ENCODE results near the gene GLRX5.

Gene GLRX5

DNA sequence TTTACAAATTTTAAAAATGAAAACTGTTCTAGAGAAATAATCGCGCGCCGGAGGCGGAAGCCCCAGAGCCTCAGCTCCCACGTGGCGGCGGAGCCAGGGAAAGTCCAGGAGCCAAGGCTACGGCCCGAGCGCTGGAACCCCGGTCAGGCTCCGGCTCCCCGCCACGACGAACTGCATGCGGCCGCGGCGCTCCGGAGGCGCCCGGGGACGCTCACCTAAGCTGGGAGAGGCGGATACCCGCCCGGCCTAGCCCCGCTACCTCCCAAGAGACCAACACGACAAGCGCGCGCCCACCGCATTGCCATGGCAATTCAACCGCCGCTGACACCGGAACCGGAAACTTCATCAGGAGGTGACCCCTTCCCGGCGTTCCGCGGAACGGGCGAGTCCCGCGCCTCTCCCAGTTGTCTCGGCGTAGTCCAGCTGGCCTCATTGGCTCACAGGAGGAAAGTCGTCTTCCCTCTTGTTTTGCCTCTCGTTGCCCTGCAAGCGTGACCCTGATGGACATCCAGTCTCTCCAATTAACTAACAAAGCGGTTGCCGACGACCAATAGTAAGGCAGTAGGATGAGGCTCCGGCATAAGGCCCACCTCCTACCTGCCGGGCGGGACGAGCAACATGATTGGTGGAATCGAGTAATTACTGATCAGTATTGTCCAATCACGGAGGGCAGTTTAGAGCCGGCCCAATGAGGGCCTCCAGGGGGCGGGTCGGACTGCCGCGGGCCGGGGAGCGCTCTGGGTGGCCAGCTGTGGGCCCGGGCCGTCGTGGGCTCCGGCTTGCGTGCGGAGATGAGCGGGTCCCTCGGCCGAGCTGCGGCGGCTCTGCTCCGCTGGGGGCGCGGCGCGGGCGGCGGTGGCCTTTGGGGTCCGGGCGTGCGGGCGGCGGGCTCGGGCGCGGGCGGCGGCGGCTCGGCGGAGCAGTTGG lies at the start of gene GLRX5:
Gene GLRX5, plus strand, starts transcription at position 752 of the 927 bp plus-strand sequence. Its CDS starts 40 bp downstream, at position 792.
- peak; percentile 99 to 100 for DNase-seq

DNA sequence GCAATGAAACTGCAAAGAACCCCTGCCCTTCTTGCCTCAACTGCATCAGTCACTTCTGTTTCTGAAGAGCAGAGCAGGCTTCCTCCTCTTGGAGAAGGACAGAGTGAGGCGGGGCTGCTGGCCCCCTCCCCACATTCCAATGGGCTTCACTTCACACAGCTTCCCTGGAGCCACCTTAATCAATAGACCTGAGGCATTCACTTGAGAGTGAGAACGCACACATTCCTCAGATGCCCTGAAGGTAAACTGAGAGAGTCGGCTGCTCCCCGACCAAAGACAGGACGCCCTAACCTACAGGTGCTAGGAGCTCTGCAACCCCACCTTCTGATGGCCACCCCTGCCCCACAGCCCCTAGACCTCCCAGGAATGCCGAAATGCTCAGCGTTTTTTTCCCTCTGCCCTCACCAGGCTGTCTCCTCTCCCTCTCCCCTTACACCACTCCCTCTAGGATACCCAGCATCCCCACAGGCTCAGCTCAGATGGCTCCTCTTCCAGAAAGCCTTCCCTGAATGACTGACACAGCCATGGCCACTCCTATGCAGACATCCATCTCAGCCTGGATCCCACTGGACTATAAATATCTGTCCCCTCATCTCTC lies 49.5 kb upstream of the GLRX5 start:
- no peak for DNase-seq

DNA sequence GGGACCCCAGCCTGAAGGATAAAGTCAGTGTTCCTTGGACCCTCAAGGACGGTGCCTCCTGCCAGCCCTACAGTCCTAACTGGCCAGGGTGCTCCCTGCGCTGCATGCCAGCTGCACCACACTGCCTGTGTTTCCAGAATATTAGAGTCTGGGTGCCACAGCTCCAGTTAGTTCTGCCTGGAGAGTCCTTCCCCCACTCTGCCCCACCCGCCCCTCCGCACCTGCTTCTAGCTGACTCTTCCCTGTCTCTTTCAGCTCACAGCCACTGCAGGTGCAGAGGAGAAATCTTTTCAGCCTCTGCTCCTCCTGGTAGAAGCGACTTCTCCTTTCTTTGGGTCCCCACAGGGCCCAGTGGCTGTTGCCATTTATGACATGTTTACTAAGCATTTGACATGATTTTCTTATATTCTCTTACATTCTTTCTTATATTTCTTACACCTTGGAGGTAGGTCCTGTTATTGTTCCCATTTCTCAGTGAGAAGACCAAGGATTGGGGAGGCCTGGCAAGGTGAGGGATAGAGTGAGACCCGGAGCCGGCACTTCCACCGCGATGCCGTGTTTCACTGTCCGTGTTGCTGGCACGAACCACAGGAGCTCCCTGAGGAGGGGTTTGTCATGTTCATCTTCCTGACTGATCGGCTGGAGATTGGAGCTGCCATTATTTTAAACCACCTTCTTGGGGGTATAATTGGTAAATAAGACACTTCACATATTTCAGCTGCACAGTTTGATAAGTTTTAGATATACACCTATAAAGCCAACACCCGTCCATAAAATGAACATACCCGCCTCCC lies 47.8 kb upstream of the GLRX5 start:
- peak in 1 of 2 donors; percentile 19 for DNase-seq

DNA sequence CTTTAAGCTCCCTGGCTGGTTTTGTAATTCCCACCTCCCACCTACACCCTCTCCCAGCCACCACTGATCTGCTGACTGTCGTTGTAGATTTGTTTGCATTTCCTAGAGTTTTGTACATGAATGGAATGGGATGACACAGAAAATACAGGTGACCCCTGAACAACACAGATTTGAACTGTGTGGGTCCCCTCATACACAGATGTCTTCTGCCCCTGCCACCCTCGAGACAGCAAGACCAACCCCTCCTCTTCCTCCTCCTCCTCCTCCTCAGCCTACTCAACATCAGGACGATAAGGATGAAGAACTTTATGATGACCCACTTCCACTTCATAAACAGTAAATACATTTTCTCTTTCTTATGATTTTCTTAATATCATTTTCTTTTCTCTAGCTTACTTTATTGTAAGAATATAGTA lies 47.2 kb upstream of the GLRX5 start:
- DNase-seq = no peak

DNA sequence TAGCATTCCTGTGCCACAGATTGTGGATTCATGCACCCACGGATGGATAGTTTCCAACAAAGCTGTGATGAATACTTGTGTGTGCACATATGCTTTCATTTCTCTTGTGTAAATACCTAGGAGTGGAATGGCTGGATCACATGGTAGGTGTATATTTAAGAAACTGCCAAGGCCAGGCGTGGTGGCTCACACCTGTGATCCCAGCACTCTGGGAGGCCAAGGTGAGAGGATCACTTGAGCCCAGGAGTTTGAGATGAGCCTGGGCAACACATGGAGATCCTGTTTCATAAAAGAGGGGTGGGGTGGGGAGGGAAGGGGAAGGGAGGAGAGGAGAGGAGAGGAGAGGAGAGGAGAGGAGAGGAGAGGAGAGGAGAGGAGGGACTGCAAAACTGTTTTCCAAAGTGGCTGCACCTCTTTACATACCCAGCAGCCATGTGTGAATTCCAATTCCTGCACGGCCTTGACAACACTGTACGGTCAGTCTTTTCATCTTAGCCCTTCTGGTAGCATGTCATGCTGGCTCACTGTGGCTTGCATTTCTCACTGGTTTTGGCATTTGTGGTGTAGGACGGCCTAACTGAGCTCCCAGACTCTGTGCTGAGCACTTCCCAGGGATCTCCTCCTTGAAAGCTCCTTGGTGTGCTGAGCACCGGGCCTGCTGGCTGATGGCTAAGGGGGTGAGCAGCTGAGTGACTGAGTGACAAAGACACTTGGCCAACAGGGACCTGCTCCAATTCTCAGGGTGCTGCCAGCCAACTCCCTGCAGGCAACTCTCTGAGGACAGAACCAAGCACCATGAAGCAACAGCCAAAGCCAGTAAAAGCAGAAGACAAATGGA lies 46.3 kb upstream of the GLRX5 start:
- no peak for DNase-seq

DNA sequence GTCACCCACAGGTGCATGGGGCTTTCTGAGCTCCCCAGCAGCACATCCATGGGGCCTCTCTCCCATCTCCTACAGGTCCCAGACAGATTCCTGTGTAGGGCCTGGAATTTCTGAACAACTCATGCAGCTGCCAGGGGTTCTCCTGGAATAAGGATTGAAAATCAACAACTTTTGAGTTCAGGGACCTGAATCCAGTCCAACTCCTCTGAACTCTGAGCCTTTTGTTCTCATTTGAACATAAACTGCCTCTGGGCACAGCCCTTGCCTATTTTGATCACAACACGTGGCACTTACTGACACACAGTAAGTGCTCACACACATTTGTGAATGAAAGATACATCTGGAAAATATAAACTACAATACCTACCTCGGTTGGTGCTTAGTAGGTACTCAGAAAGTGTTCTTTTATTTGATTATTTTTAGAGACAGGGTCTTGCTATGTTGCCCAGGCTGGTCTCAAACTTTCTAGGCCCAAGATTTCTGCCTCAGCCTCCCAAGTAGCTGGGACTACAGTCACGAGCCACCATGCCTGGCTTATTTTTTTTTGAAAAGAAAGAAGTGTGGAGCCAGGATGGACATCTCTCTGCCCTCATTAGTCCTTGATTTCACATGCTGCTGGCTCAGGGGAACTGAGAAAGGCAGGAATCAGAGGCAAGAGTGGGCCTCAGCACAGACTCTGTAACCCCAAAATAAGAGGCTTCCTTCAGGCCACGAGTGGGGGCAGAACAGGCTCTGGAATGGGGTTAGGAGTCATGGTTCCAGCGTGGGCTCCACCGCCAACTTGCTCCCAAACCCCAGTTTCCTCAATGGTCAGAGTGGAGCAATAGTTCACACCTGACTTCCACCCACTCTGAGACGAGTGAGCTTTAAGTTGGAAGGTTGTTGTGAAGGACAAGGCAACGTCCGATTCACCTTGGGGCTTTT lies 45.4 kb upstream of the GLRX5 start:
- no peak for DNase-seq

DNA sequence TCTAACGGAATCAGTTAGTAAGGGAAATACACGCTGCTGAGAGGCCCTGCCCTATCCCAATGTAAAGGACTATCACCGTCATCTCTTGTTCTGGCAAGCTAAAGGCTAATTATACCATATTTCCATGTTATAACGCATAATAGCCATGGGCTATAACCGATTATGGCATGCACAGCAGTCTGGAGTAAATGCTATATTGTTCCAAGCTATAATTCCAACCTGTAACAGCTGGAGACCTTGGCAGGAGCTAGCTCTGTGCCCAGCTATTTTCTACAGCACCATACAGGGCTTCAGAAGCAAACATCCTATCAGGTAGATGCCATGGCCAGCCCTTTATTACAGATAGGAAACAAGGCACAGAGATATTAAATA lies 44.7 kb upstream of the GLRX5 start:
- no peak for DNase-seq

DNA sequence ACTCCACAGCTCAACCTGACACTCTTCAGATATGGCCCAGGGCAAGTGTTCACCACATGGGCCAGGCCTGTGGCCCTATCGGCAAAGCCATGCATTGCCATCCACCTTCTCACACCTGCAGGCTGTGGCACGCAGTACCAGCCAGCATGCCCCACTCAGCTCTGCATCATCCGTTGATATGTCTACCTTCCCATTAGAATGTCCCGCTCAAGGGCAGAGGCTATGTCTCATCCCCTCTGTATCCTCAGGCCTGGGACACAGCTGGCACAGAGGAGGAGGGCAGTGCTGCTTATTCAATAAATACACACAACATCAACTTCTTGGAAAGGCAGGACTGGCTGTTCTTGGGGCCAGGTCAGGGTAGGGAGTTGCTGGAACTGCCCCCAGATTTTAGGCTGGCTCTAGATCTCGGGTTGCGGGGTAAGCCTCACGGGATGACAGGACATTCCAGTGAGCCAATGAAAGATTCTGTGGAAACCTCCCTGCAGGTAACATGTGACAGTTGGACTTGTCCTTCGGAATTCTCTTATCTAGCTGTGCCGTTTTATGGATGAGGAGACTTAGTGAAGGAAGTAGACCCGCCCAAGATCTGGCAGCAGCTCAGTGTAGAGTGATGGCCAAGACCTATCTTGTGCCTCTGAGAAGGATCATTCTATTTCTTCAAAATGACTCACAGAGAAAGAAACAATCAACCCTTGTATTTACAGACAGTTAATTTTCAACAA lies 44.0 kb upstream of the GLRX5 start:
- no peak for DNase-seq

DNA sequence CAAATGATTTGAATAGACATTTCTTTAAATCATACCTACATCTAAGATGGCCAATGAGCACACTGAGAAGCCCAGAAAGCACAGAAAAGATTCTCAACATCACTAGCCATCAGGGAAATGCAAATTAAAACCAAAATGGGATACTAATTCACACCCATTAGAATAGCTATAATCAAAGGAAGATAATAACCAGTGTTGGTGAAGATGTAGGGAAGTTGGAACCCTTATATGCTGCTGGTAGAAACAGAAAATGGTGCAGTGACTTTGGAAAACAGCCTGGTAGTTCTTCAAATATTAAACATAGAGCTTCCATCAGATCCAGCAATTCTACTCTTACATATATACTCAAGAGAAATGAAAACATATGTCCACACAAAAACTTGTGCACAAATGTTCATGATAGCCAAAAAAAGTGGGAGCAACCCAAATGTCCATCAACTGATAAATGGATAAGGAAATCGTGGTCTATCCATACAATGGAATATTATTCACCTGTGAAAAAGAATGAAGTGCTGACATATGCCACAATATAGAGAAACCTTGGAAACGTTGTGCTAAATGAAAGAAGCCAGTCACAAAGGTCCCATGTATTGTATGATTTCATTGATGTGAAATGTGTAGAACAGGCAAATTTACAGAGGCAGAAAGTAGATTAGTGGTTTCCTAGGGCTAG lies 42.8 kb upstream of the GLRX5 start:
- no peak for DNase-seq

DNA sequence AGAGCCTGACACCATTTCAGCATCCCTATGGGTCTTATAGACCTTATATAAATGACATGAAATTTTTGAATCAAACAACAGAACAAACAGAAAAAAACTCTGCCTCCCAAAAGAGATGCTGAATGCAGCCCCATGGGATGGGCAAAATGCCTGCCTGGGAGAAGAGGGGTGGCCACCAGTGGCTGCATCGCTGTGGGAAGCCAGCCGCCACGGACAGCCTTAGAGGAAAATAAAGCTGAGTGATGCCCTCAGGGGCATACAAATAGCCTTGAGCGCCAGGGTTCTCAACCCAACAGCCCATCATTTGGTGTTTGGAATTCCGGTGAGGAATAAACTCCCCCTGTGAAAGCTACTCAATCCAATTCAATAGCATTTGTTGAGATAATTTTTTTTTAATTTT lies 41.3 kb upstream of the GLRX5 start:
- no peak for DNase-seq

DNA sequence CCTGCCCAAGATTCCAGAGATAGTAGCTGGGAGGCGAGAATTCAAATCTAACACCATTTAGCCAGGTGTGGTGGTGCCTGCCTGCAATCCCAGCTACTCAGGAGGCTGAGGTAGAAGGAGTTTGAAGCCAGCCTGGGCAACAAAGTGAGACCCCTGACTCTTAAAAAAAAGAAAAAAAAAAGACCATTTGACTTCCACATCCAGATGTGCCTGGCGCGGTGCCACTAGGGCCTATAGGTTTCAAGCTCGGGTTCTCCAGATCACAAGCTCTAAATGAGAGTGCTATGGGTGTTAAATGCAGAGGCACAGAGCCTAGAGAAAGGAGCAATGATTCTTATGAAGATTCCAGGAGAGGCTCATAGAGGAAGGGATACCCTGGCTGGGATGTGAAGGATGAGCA lies 40.9 kb upstream of the GLRX5 start:
- no peak for DNase-seq

DNA sequence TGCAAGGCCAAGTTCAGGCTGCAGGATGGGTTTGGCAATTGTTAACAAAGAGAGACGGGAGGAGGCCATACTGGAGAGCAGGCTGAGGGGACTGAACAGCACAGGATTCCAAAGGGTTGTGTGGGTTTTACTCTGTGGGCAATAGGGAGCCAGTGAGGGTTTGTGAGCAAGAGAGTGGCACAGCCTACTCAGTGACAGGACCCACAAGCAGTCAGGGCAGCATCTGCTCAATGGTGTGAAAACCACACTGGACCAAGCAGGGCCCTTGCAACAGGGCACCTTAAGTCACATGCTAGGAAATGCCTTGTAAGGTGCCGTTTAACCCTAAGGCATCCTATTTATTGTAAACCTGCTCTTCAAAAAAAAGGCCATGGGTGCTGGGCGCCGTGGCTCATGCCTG lies 40.4 kb upstream of the GLRX5 start:
- no peak for DNase-seq

DNA sequence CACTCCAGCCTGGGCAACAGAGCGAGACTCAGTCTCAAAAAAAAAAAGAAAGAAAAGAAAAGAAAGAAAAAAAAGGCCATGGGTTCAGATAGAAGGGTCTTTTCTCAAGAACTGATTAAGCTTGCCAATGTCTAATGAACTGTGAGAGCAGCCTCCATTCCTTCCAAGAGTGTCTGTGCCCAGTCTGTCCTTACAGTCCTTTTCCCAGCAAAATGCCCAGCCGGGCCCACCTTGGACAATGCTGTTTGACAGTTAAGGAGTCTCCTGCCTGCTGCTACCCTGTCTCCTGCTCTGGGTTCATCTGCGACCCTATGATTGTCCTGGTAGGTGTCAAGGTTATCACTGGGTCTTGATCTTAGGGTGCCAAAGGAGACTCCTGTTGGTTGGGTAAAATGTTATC lies 39.8 kb upstream of the GLRX5 start:
- no peak for DNase-seq

DNA sequence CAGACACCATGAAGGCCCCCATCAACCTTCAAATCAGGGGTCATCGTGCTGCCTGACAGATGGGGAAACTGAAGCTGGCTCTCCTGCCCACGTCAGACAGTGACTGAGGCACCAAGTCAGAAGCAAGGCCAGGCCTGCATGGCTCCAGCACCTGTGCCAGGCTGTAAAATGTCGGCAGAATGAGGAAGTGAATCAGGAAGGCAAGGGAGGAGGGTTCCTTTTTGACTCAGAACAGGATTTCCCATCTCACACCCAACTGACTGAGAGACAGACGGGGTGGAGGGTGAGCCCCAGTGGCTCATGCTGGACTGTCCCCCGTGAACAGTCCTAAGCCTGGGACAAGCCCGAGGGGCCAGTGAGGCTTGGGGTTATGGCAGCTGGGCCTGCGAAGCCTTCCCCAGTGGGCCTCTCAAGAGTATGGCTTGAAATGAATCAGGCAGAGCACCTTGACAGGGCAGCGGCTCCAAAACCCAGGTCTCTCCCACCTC lies 39.3 kb upstream of the GLRX5 start:
- peak in 1 of 2 donors; percentile 62 for DNase-seq

DNA sequence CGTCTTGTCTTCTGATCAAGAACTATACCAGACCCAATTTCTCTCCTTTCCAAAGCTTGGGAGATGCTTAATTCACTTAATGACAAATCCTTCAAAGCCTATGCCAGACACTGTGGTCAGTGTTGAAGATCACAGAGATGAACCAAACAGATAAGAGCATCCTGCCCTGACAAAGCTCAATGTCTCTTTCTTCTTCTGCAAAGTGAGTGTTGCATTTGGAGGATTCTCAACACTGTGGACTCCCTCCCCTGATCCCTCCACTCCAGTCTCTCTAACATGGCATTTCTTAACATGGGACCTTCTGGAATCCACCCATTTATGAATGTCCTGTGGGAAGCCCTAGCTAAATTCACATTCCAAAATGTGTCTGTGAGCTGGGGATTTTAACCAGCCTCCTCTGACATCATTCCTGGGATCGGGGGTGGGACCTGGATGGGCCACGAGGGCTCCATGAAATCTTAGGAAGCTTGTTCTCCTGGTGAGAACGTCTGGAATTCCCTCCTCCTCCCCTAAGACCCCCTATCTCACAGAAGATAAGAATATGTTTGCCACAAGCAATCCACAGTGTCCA lies 38.7 kb upstream of the GLRX5 start:
- DNase-seq = no peak

DNA sequence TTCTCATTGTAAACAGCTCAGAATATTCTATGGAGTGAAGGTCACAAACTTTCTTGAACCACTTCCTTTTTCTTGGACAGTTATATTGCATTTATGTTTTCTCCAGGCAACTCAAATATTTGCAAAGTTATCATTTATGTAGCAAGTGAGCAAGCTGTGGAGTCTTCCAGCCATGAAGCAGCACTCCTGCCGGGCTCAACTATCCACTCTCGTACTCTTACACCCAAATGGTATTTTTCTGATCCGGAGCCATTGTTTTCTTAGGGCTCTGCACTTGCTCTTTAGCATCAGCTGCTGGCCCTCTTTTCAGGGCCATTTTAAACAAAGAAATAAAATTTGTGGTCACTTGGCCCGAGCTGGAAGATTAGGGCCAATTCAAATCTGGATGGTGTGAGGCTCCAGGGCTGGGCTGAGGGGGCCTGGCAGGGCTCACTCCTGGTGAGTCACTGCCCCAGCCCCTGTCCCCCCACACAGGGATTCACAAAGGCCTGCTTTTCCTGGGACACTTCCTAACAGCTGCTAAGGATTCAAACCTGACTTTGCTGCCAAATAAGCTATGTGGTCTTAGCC lies 38.1 kb upstream of the GLRX5 start:
- DNase-seq = no peak

DNA sequence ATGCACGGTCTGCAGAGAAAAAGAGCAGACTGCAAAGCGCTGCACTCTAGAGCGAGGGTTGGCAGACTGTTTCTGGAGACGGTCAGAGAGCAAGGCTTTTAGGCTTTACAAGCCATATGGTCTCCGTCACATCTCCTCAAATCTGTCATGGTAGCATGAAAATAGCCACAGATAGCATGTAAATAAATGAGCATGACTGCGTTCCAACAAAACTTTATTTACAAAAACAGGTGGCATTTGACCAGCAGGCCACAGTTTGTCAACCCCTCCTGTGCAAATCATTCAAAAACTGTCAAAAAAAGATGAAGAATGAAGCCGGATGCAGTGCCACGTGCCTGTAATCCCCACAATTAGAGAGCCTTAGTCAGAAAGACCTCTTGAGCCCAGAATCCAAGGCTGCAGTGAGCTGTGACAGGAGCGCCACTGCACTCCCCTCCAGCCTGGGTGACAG lies 37.3 kb upstream of the GLRX5 start:
- no peak for DNase-seq

DNA sequence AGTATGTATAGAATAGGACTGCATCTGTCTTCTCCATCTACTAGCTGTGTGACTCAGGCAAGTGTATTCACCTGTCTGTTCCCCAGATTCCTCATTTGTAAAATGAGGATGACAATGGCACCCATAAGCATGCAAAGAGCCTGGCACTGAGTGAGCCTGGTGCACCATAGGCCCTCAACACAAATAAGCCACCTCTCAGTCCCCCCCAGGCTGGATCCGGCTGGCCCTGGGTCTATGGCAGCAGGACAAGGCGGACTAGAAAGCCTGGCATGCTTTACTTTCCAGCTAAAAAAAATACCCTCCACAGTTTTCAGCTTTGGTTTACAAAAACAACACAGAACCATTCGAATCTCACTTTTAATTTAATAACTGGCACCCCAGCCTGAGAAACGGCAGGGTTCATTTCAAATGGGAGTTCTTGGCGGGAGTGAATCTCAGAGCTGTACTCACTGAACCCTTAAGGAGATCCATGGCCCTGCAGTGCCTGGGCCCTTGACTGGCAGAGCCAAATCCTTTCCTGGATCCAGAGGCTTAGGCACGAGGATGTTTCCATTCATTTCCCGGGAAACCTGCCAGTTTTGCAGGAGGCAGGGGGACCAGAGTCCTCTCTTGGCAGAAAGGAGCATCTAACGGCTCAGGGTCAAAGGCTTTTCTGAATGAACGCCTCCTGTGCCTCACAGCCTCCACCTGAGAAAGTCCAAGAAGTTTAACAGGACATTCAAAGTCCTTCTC lies 36.1 kb upstream of the GLRX5 start:
- DNase-seq = no peak

DNA sequence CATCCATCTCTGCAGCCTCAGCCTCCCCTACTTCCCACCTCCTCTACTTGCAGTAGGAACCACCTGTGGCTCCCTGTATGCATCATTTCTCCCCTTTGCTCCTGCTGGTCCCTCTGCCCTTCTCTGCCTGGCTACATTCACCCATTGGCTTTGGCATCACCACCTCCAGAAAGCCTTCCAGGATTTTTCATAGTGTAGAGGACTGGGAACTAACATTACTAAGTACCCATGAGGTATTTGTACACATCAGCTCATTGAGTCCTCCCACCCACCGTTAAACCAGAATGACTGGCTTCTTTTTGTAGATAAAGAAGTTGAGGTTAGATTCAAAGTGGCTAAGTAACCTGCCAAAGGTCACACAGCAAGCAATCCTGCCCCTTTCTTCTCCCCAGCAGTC lies 35.5 kb upstream of the GLRX5 start:
- no peak for DNase-seq

Measured in CD4-positive, alpha-beta T cell treated with Interferon alpha-2 for 1 hour (primary cell).